K562 (cell line): ENCODE data around the gene CHD2. TPM values are rescaled to one million over a fixed set of nuclear protein-coding genes. Genes with fewer than 3 reads are reported as not detected.

Experiments used
- ATAC-seq: fragments of 200-7000 bp; cut with Tn5 transposase; 3 replicates; pipeline ENCODE4 v1.9.1; 2020; ENCODE audit warnings: moderate library complexity
- BruUV-seq: library from RNA; stranded (reverse); fragments of 400-500 nt; replicated peaks from 2 replicates; lab custom pipeline; 2021; lab: Mats Ljungman, UMichigan
- CTCF ChIA-PET: fragments of 300-600 bp; formaldehyde crosslinking; extraction: SDS; loops from one replicate; lab custom pipeline; 2021; ENCODE audit warnings: low intra/inter-chr PET ratio; lab: Yijun Ruan, JAX
- POLR2A ChIA-PET: fragments of 300-600, 350-650 bp; sonication (Branson Sonifier 250); formaldehyde crosslinking; extraction: SDS; loops from one replicate; lab custom pipeline; 2021; ENCODE audit warnings: antibody characterized with exemption, inconsistent platforms; lab: Yijun Ruan, JAX
- DNase-seq, 4 experiments: peaks; one replicate each; pipeline versions ENCODE4 v3.0.0 to v3.0.0-alpha.2; 2011 to 2018; ENCODE audit warnings: low spot score in 3 of 4, mixed read lengths in 3 of 4; ENCODE audit errors: extremely low read depth in 1 of 4
- FAIRE-seq: peaks from 2 replicates; lab custom pipeline; 2011; peaks lifted over from hg19 to GRCh38; lab: Jason Lieb, UNC
- H2AFZ ChIP-seq: 2 replicates; pipeline ENCODE4 v1.6.0; 2011; ENCODE audit warnings: low read depth, low read length, control low read depth, inconsistent platforms
- H3K27ac ChIP-seq: fragments of 200-600 bp; 3 replicates; pipeline ENCODE4 v1.8.0; 2011; ENCODE audit warnings: low read depth, mild to moderate bottlenecking, control low read depth, inconsistent platforms, low read length, moderate library complexity, mixed read lengths; ENCODE audit errors: extremely low read depth
- H3K27me3 ChIP-seq, 2 experiments: fragments of 300-600 bp in 1 of 2; 2 replicates in 1 of 2; 3 replicates in 1 of 2; pipeline versions ENCODE4 v1.6.0 to v1.8.0; 2011; ENCODE audit warnings: inconsistent platforms in 2 of 2, low read length in 2 of 2, mild to moderate bottlenecking in 1 of 2, mixed read lengths in 1 of 2, moderate library complexity in 1 of 2; ENCODE audit not compliant: control insufficient read depth in 2 of 2, insufficient read depth in 2 of 2
- H3K36me3 ChIP-seq: fragments of 300-600 bp; 3 replicates; pipeline ENCODE4 v1.8.0; 2011; ENCODE audit warnings: mild to moderate bottlenecking, low read length, inconsistent platforms; ENCODE audit not compliant: control insufficient read depth, insufficient read depth
- H3K4me1 ChIP-seq, 2 experiments: fragments of 200-600 bp in 1 of 2; replicated peaks in 1 of 2; 2 replicates in 1 of 2; 3 replicates in 1 of 2; pipeline versions ENCODE4 v1.5.1 to v1.8.0; 2011; ENCODE audit warnings: inconsistent platforms in 2 of 2, low read length in 2 of 2, mild to moderate bottlenecking in 1 of 2, mixed read lengths in 1 of 2, moderate library complexity in 1 of 2; ENCODE audit not compliant: control insufficient read depth in 2 of 2, insufficient read depth in 2 of 2
- H3K4me2 ChIP-seq: 2 replicates; pipeline ENCODE4 v1.6.1; 2011; ENCODE audit warnings: low read length, control low read depth, inconsistent platforms, mixed read lengths; ENCODE audit not compliant: insufficient read depth
- H3K4me3 ChIP-seq: fragments of 200-600 bp; sonication (generic), shearing (Covaris generic); 2 replicates; pipeline ENCODE4 v1.5.1; 2016; ENCODE audit warnings: control low read depth, inconsistent platforms
- H3K79me2 ChIP-seq: fragments of 200-600 bp; 3 replicates; pipeline ENCODE4 v1.8.0; 2011; ENCODE audit warnings: low read length, inconsistent platforms; ENCODE audit not compliant: control insufficient read depth, insufficient read depth
- H3K9ac ChIP-seq, 2 experiments: 2 replicates each; pipeline versions ENCODE4 v1.6.0 to v1.6.1; 2011; ENCODE audit warnings: low read depth in 2 of 2, low read length in 2 of 2, control low read depth in 1 of 2, inconsistent platforms in 1 of 2, mild to moderate bottlenecking in 1 of 2, mixed read lengths in 1 of 2; ENCODE audit not compliant: insufficient read depth in 1 of 2
- H3K9me1 ChIP-seq: one replicate; pipeline ENCODE4 v1.6.0; 2011; ENCODE audit warnings: inconsistent platforms, mild to moderate bottlenecking, low read length, moderate library complexity; ENCODE audit not compliant: control insufficient read depth, insufficient read depth
- H3K9me3 ChIP-seq: replicated peaks from 2 replicates; pipeline ENCODE4 v1.5.1; 2011; ENCODE audit warnings: low read depth, low read length, inconsistent platforms; ENCODE audit not compliant: control insufficient read depth, insufficient read depth
- H4K20me1 ChIP-seq: replicated peaks from 2 replicates; pipeline ENCODE4 v1.6.1; 2011; ENCODE audit warnings: low read length, inconsistent platforms, mixed read lengths; ENCODE audit not compliant: control insufficient read depth, insufficient read depth
- JUND ChIP-seq, 2 experiments: IDR thresholded peaks; 2 replicates in 1 of 2; 3 replicates in 1 of 2; pipeline ENCODE4 v1.6.1; 2011; ENCODE audit warnings: borderline replicate concordance in 2 of 2, low read depth in 2 of 2, low read length in 2 of 2, improper control_type of control experiment in 1 of 2, missing biosample characterization in 1 of 2, missing genetic modification characterization in 1 of 2, missing genetic modification reagents in 1 of 2
- KLF16 ChIP-seq: IDR thresholded peaks from 2 replicates; pipeline ENCODE4 v1.6.1; 2016; ENCODE audit warnings: antibody characterized with exemption
- NEUROD1 ChIP-seq: fragments of 150-350 bp; IDR thresholded peaks from 2 replicates; pipeline ENCODE4 v1.6.1; 2014; ENCODE audit warnings: borderline replicate concordance, low read length, low read depth; ENCODE audit not compliant: partially characterized antibody
- POLR2AphosphoS5 ChIP-seq: IDR thresholded peaks from 2 replicates; pipeline ENCODE4 v1.6.1; 2011; ENCODE audit warnings: mild to moderate bottlenecking, low read depth, low read length, moderate library complexity; ENCODE audit not compliant: control insufficient read depth, insufficient read depth
- RBFOX2 ChIP-seq: fragments of 200-400 bp; formaldehyde crosslinking; IDR thresholded peaks from 2 replicates; pipeline ENCODE4 v1.6.1; 2017; ENCODE audit warnings: low read depth, mild to moderate bottlenecking, low read length, moderate library complexity
- SMAD3 ChIP-seq: fragments of 450-650 bp; formaldehyde crosslinking; conservative IDR thresholded peaks from 2 replicates; pipeline ENCODE4 v1.4.0; 2020; ENCODE audit warnings: mild to moderate bottlenecking
- STAT5B ChIP-seq: fragments of 250-450 bp; sonication (Bioruptor Pico); IDR thresholded peaks from 2 replicates; pipeline ENCODE4 v1.8.0; 2021; ENCODE audit warnings: mild to moderate bottlenecking, inconsistent platforms
- TEAD1 ChIP-seq, 2 experiments: fragments of 450-650 bp in 1 of 2; sonication (generic) in 1 of 2; formaldehyde crosslinking; IDR thresholded peaks; 2 replicates each; pipeline versions ENCODE4 v1.4.0 to v1.8.0; 2020 to 2022; ENCODE audit warnings: mild to moderate bottlenecking in 2 of 2, missing genetic modification reagents in 1 of 2
- WGBS: fragments of 100-300 bp; shearing (Covaris generic); methylation state at CpG from one replicate; pipeline ENCODE4 v1.1.6; 2016; ENCODE audit warnings: low coverage, mixed read lengths; ENCODE audit not compliant: insufficient coverage; ENCODE audit errors: missing lambda C conversion rate; 5-methylcytosine and 5-hydroxymethylcytosine counted together
- in situ Hi-C: fragments of 300-500 bp; cut with MboI; formaldehyde crosslinking; loops from 4 replicates; pipeline ENCODE4 v1.15.0; 2018; ENCODE audit warnings: inconsistent platforms, mixed read lengths
- intact Hi-C: fragments of 100-400 bp; cut with micrococcal nuclease; formaldehyde crosslinking; loops from 2 replicates; pipeline ENCODE4 v1.14.2; 2022
- polyA plus RNA-seq, 8 experiments: library from polyadenylated mRNA; depleted of rRNA in 4 of 8; stranded (reverse) in 5 of 8; unstranded in 3 of 8; fragments of >200 nt; fragmentation: Nextera tagmentation in 2 of 8; fragmentation: Illumina TruSeq in 1 of 8; extraction: Ambion mirVana in 2 of 8; extraction: Trizol in 1 of 8; gene quantifications; 2 replicates each; pipeline versions ENCODE4 v1.2.1 to v1.2.3, GENCODE V29; 2011 to 2014; ENCODE audit warnings: inconsistent platforms in 1 of 8, missing spikeins in 1 of 8
- total RNA-seq, 7 experiments: library from RNA; depleted of rRNA in 6 of 7; stranded (reverse); fragments of >200 nt in 6 of 7; fragmentation: Illumina TruSeq in 2 of 7; extraction: Trizol in 2 of 7; gene quantifications; 2 replicates each; pipeline versions ENCODE4 v1.2.1 to v1.2.3, GENCODE V29; 2011 to 2021; ENCODE audit warnings: low replicate concordance in 1 of 7
- TF ChIP-seq, protein P1 (sequence below): fragments of 450-650 bp; IDR thresholded peaks from 2 replicates; pipeline ENCODE4 v1.6.1; 2017; ENCODE audit warnings: mild to moderate bottlenecking, moderate library complexity
- TF ChIP-seq, protein P2 (sequence below), 2 experiments: fragments of 450-650 bp in 1 of 2; sonication (generic) in 1 of 2; formaldehyde crosslinking in 1 of 2; IDR thresholded peaks; 2 replicates each; pipeline versions ENCODE4 v1.7.1 to v1.9.0; 2016 to 2022; ENCODE audit warnings: inconsistent platforms in 1 of 2, mild to moderate bottlenecking in 1 of 2, missing genetic modification reagents in 1 of 2
- TF ChIP-seq, protein P3 (sequence below): fragments of 250-450 bp; sonication (Bioruptor Pico); IDR thresholded peaks from 2 replicates; pipeline ENCODE4 v1.9.0; 2021; ENCODE audit warnings: mild to moderate bottlenecking

Gene CHD2
- total and polyA plus RNA-seq, 9 of the 15 experiments (the other 6 are each of a cell fraction or from before 2014, with no cell fraction given): 38.9 to 70.8 (median 56.2) TPM

DNA sequence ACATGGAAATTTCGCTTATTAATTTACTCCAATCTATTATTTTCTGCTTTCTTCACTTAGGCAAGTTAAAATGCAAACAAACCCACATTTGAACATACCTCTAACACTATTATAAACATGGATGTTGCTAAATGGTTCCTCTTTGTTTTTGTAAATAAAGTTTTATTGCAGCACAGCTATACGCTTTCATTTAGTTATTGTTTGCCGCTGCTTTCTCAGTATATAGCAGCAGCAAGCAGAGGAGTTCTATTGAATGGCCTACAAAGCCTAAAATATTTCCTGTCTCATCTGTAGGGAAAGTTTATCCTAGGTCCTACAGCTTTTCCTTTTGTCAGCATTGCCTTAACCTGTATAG is 7.9 kb upstream of the CHD2 start:
- H3K27me3 ChIP-seq: no peaks in the 10 kb centered on the region
- intact Hi-C loops (no loop called here), in situ Hi-C loops (no loop called here)
- H3K9me1 ChIP-seq: no peaks in the 10 kb centered on the region
- H2AFZ ChIP-seq: no peak overlapping the region
- no peak for DNase-seq
- ChIA-PET CTCF (no interaction called here), POLR2A (interaction anchor here (1.1 to 8.3 kb wide), 3 partner anchors 8 to 83 kb away, joined by 4 to 50 read pairs (median 6); partner anchors contain the start of gene CHD2)
- H3K27ac ChIP-seq: no peak overlapping the region
- H4K20me1 ChIP-seq: no peaks in the 10 kb centered on the region
- no peaks in the 10 kb centered on the region for H3K9me3 ChIP-seq
- no peaks in the 10 kb centered on the region for H3K4me1 ChIP-seq
- H3K79me2 ChIP-seq: peaks cover 99% of the 10 kb centered on the region
- H3K9ac ChIP-seq: no peak overlapping the region
- WGBS: 97% methylated on average over 3 of the region's 3 CpGs
- H3K4me2 ChIP-seq: no peak overlapping the region
- H3K36me3 ChIP-seq: peaks cover 97% of the 10 kb centered on the region
- FAIRE-seq: no peak
- no TSS peak for BruUV-seq
- no peak overlapping the region for H3K4me3 ChIP-seq
- ATAC-seq: 0 out of 3 replicates have a peak, but pooled peaks have one; percentile 2
- TF ChIP-seq STAT5B (CRISPR knock-in tag) (no peak), RBFOX2 (0 out of 2 replicates have a peak, but pooled peaks have one; percentile 9), TEAD1 (CRISPR knock-in tag; IDR thresholded peaks at IDR 0.05) (no peak), POLR2AphosphoS5 (0 out of 2 replicates have a peak, but pooled peaks have one; percentile 3), KLF16 (no peak), NEUROD1 (no peak), JUND (IDR thresholded peaks at IDR 0.05; ENCODE audit: borderline replicate concordance, low read depth, low read length) (no peak), JUND (tag; IDR thresholded peaks at IDR 0.05; ENCODE audit: borderline replicate concordance, low read depth, low read length) (no peak), SMAD3 (CRISPR knock-in tag) (no peak)
- TF ChIP-seq, protein P1, sequence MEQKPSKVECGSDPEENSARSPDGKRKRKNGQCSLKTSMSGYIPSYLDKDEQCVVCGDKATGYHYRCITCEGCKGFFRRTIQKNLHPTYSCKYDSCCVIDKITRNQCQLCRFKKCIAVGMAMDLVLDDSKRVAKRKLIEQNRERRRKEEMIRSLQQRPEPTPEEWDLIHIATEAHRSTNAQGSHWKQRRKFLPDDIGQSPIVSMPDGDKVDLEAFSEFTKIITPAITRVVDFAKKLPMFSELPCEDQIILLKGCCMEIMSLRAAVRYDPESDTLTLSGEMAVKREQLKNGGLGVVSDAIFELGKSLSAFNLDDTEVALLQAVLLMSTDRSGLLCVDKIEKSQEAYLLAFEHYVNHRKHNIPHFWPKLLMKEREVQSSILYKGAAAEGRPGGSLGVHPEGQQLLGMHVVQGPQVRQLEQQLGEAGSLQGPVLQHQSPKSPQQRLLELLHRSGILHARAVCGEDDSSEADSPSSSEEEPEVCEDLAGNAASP: no peak
- TF ChIP-seq, protein P2, sequence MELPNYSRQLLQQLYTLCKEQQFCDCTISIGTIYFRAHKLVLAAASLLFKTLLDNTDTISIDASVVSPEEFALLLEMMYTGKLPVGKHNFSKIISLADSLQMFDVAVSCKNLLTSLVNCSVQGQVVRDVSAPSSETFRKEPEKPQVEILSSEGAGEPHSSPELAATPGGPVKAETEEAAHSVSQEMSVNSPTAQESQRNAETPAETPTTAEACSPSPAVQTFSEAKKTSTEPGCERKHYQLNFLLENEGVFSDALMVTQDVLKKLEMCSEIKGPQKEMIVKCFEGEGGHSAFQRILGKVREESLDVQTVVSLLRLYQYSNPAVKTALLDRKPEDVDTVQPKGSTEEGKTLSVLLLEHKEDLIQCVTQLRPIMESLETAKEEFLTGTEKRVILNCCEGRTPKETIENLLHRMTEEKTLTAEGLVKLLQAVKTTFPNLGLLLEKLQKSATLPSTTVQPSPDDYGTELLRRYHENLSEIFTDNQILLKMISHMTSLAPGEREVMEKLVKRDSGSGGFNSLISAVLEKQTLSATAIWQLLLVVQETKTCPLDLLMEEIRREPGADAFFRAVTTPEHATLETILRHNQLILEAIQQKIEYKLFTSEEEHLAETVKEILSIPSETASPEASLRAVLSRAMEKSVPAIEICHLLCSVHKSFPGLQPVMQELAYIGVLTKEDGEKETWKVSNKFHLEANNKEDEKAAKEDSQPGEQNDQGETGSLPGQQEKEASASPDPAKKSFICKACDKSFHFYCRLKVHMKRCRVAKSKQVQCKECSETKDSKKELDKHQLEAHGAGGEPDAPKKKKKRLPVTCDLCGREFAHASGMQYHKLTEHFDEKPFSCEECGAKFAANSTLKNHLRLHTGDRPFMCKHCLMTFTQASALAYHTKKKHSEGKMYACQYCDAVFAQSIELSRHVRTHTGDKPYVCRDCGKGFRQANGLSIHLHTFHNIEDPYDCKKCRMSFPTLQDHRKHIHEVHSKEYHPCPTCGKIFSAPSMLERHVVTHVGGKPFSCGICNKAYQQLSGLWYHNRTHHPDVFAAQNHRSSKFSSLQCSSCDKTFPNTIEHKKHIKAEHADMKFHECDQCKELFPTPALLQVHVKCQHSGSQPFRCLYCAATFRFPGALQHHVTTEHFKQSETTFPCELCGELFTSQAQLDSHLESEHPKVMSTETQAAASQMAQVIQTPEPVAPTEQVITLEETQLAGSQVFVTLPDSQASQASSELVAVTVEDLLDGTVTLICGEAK (IDR thresholded peaks at IDR 0.05): peak; percentile 92
- TF ChIP-seq, protein P2 (CRISPR knock-in tag; IDR thresholded peaks at IDR 0.05): peak; percentile 87
- TF ChIP-seq, protein P3, sequence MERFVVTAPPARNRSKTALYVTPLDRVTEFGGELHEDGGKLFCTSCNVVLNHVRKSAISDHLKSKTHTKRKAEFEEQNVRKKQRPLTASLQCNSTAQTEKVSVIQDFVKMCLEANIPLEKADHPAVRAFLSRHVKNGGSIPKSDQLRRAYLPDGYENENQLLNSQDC (CRISPR knock-in tag): no peak
